Tibial nerve (tissue), 4 donors: ENCODE data around the gene CD226. TPM values are rescaled to one million over a fixed set of nuclear protein-coding genes. Genes with fewer than 3 reads are reported as not detected.

Experiments
- DNase-seq, 2 donors: peaks; one replicate each; pipeline ENCODE4 v3.0.0-alpha.2; 2019; ENCODE audit warnings: low spot score in 2 of 2
- H3K27ac ChIP-seq, 4 donors: fragments of 200-600 bp; sonication (generic) in 3 of 4; one replicate each; pipeline ENCODE4 v1.5.1; 2017 to 2019; ENCODE audit warnings: mild to moderate bottlenecking in 1 of 4
- H3K27me3 ChIP-seq, 2 donors: fragments of 200-600 bp; sonication (generic) in 1 of 2; one replicate each; pipeline versions ENCODE4 v1.5.1 to v1.6.0; 2017 to 2019
- H3K36me3 ChIP-seq, 3 donors: fragments of 200-600 bp; sonication (generic); one replicate each; pipeline ENCODE4 v1.5.1; 2018 to 2019
- H3K4me1 ChIP-seq, 4 donors: fragments of 200-600 bp; sonication (generic) in 3 of 4; one replicate each; pipeline ENCODE4 v1.5.1; 2017 to 2019
- H3K4me3 ChIP-seq, 4 donors: fragments of 200-600 bp; sonication (generic) in 3 of 4; one replicate each; pipeline ENCODE4 v1.5.1; 2017 to 2019; ENCODE audit warnings: mild to moderate bottlenecking in 1 of 4, moderate library complexity in 1 of 4
- H3K9me3 ChIP-seq, 4 donors: fragments of 200-600 bp; sonication (generic) in 3 of 4; one replicate each; pipeline ENCODE4 v1.5.1; 2017 to 2019
- CTCF ChIP-seq, 5 experiments: fragments of 200-600 bp in 3 of 5; fragments of 450-650 bp in 2 of 5; sonication (generic) in 3 of 5; IDR thresholded peaks; one replicate each; pipeline ENCODE4 v1.5.1; 2016 to 2019; ENCODE audit warnings: antibody characterized with exemption in 5 of 5, mild to moderate bottlenecking in 3 of 5, moderate library complexity in 2 of 5
- EP300 ChIP-seq, 2 donors: sonication (generic); formaldehyde crosslinking; IDR thresholded peaks; one replicate each; pipeline ENCODE4 v1.6.1; 2017; ENCODE audit warnings: antibody characterized with exemption in 2 of 2, mild to moderate bottlenecking in 1 of 2
- POLR2A ChIP-seq, 2 donors: fragments of 450-650 bp; IDR thresholded peaks; one replicate each; pipeline ENCODE4 v1.6.1; 2017; ENCODE audit warnings: antibody characterized with exemption in 2 of 2, mild to moderate bottlenecking in 2 of 2, moderate library complexity in 2 of 2
- WGBS, 2 donors: methylation state at CpG; one replicate each; pipeline ENCODE4 v1.1.5; 2018; 5-methylcytosine and 5-hydroxymethylcytosine counted together
- total RNA-seq, 4 donors: library from RNA; depleted of rRNA; stranded (reverse); fragments of >200 nt; gene quantifications; one replicate each; pipeline ENCODE4 v1.1.0, GENCODE V29; 2016

CD226 gene
- total RNA-seq, 4 donors from 2014 or later: 0.39 to 1.1 (median 0.72) TPM

DNA sequence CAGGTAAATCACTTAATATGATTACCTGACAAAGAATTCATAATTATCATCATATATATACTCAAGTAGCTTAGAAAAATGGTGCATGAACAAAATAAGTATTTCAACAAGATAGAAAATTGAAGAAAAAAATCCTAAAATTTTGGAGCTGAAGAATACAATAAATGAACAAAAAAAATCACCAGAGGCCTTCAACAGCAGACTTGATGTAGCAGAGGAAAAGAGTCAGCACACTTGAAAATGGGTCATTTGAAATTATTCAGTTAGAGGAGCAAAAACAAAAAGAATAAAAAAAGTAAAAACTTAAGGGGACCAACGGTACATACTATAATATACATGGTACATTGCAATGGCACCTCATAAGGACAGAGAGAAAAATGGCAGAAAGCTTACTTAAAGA lies 40.2 kb upstream of the CD226 start:
- Histone ChIP-seq H3K27me3 (no peaks in the 10 kb centered on the region), H3K9me3 (peaks cover 0 to 35% (median 8%) of the 10 kb centered on the region in 4 donors), H3K36me3 (peaks cover 0 to 75% (median 0%) of the 10 kb centered on the region in 3 donors), H3K27ac (no peak overlapping the region), H3K4me1 (no peaks in the 10 kb centered on the region), H3K4me3 (no peak overlapping the region)
- 100% methylated on average over 1 of the region's 1 CpG for WGBS, 2 donors
- no peak for TF ChIP-seq POLR2A (IDR thresholded peaks at IDR 0.05)
- TF ChIP-seq CTCF (IDR thresholded peaks at IDR 0.05): no peak
- no peak for TF ChIP-seq EP300 (IDR thresholded peaks at IDR 0.05)
- DNase-seq: no peak

DNA sequence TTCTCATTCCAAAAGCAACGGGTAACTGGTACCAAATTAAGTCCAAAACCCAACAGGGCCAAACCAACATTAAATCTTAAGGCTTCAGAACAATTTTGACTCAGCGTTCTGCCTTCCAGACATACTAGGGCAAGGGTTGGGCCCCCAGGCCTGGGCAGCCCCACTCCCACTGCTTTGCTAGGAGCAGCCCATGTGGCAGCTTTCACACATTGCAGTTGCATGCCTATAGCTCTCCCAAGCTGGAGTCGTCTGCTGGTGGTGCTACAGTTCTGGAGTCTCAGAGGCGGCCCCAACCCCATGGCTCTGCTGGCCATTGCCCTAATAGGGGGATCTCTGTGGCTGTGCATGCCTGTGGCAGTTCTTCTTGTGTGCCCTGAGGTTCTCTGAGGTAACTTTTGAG lies 37.6 kb upstream of the CD226 start:
- Histone ChIP-seq H3K27ac (no peak overlapping the region), H3K4me1 (no peaks in the 10 kb centered on the region), H3K4me3 (no peak overlapping the region), H3K9me3 (peaks cover 0 to 29% (median 8%) of the 10 kb centered on the region in 4 donors), H3K36me3 (peaks cover 0 to 68% (median 0%) of the 10 kb centered on the region in 3 donors), H3K27me3 (no peaks in the 10 kb centered on the region)
- TF ChIP-seq EP300 (IDR thresholded peaks at IDR 0.05) (no peak), CTCF (IDR thresholded peaks at IDR 0.05) (no peak), POLR2A (IDR thresholded peaks at IDR 0.05) (no peak)
- WGBS, 2 donors: 91% methylated on average over 4 of the region's 4 CpGs
- no peak for DNase-seq

DNA sequence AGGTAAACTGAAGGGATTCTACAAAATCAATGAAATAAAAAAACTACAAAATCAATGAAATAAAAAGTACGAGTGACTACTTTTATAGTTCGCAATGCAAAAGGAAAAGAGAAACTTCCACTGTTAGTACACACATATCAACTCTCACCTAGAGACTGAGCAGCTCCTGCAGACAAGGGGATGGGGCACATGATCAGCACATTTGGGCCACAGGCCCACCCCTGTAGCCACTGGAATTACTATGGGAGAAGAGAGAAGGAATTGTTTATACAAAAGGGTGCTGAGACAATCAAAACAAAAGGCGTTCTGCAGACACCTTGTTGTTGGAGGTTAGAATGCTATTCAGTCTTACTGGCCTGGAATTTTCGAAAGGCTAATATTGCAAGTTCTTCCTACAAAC lies 34.7 kb upstream of the CD226 start:
- TF ChIP-seq CTCF (IDR thresholded peaks at IDR 0.05): no peak
- no peak for TF ChIP-seq EP300 (IDR thresholded peaks at IDR 0.05)
- TF ChIP-seq POLR2A (IDR thresholded peaks at IDR 0.05): no peak
- Histone ChIP-seq H3K4me3 (no peak overlapping the region), H3K27me3 (no peaks in the 10 kb centered on the region), H3K27ac (no peak overlapping the region), H3K4me1 (no peaks in the 10 kb centered on the region), H3K36me3 (peaks cover 0 to 77% (median 0%) of the 10 kb centered on the region in 3 donors), H3K9me3 (peaks cover 0 to 12% (median under 1%) of the 10 kb centered on the region in 4 donors)
- DNase-seq: no peak
- 78 to 95% methylated on average over 4 of the region's 4 CpGs for WGBS, 2 donors

DNA sequence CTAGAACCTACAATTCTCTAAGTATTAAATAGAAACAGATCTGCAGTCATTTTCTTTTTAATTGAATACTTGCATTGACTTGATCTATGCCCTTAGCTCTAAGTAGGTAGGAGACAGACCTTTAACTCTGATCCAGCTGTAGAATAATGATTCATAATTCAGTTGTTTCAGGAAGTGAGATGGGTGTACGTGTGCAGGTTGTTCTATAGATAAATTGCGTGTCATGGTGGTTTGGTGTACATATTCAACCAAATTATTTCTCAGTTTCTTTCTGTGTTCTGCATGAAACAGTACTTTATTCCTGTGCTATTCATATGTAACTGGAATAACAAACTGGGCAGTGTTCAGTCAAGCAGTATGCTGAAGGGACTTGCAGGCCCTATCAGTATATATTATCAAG lies 34.3 kb upstream of the CD226 start:
- no peak overlapping the region for H3K4me3 ChIP-seq
- no peaks in the 10 kb centered on the region for H3K27me3 ChIP-seq
- no peak for TF ChIP-seq POLR2A (IDR thresholded peaks at IDR 0.05)
- peaks cover 0 to 14% (median 0%) of the 10 kb centered on the region in 4 donors for H3K9me3 ChIP-seq
- H3K27ac ChIP-seq: no peak overlapping the region
- no peaks in the 10 kb centered on the region for H3K4me1 ChIP-seq
- no peak for DNase-seq
- peaks cover 0 to 76% (median 0%) of the 10 kb centered on the region in 3 donors for H3K36me3 ChIP-seq
- 87 to 93% methylated on average over 2 of the region's 2 CpGs for whole genome bisulfite sequencing, 2 donors

- Histone ChIP-seq H3K27me3 (no peaks in the 10 kb centered on the region), H3K4me1 (no peaks in the 10 kb centered on the region), H3K4me3 (no peak overlapping the region), H3K27ac (no peak overlapping the region), H3K36me3 (peaks cover 0 to 68% (median 0%) of the 10 kb centered on the region in 3 donors), H3K9me3 (peaks cover 0 to 21% (median 3%) of the 10 kb centered on the region in 4 donors)
- WGBS, 2 donors: 60 to 65% methylated on average over 3 of the region's 3 CpGs
- TF ChIP-seq EP300 (IDR thresholded peaks at IDR 0.05): no peak
- no peak for TF ChIP-seq CTCF (IDR thresholded peaks at IDR 0.05)
- TF ChIP-seq POLR2A (IDR thresholded peaks at IDR 0.05): no peak
- DNase-seq: no peak
Observed at GRCh38 chr18:69980982-69981804, 33.5 kb upstream of the CD226 start.
